HG03060 (cell line): ENCODE data around the gene TSPAN10.
"Not testable (repeated sequence)": the region's sequence is repeated elsewhere in the genome, so short reads cannot be mapped to it uniquely, and the experiment has no call there.

ENCODE experiments used
- ATAC-seq: cut with Tn5 transposase; IDR thresholded peaks from one replicate; pipeline ENCODE4 v1.9.1; 2021; ENCODE audit warnings: low read depth, moderate number of reproducible peaks; ENCODE audit not compliant: unreplicated experiment

Gene TSPAN10

GRCh38 chr17:81659038-81659437 is 22.0 kb downstream of the TSPAN10 start:
- no peak for ATAC-seq

- no peak for ATAC-seq
Observed at GRCh38 chr17:81660441-81660840, 23.4 kb downstream of the TSPAN10 start.

DNA sequence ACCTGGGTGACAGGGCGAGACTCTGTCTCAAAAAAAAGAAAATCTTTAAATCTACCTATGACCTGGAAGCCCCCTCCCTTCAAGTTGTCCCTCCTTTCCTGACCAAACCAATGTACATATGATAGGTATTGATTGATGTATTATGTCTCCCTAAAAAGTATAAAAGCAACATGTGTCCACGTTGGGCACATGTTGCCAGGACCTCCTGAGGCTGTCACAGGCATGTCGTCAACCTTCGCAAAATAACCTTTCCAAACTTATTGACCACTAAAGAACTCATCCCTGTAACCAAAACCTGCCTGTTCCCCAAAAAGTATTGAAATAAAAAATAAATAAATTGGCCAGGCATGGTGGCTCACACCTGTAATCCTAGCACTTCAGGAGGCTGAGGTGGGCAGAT is 25.0 kb downstream of the TSPAN10 start:
- no peak for ATAC-seq

DNA sequence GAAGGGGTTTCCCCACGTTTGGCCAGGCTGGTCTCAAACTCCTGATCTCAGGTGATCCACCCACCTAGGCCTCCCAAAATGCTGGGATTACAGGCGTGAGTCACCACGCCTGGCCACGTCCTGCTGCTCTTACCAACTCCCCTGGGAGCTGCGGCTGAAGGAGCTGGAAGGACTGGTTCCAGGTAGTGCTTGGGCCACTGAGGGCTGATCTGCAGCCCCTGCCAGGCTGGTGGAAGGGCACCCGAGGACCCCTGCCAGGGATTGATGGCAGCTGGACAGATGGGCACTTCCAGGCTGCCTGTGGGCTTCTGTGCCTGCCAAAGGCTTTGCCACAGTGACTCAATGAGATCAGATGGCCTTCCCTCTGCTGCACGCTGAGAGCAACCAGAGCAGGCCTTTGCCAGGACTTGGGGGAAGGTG is 27.1 kb downstream of the TSPAN10 start:
- ATAC-seq: no peak

GRCh38 chr17:81665205-81666091 is 28.5 kb downstream of the TSPAN10 start:
- no peak for ATAC-seq

DNA sequence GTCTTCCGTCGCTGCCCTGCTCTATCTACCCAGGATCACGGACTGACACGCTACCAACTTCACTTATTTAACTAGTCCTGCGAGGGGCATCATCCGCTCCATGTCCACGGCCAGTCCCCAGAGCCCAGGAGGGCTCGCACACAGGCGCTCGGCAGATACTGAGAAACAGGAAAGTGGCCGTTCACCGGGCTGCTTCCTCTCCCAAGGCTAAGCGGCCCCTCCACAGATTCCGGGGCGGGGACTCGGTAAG is 29.0 kb downstream of the TSPAN10 start:
- no peak for ATAC-seq

- ATAC-seq: peak; percentile 89
Observed at GRCh38 chr17:81666342-81667191, 29.6 kb downstream of the TSPAN10 start, which contains the start of the genes CCDC137 and OXLD1. CCDC137 (plus strand) TSS chr17:81666737; CDS start chr17:81666767, 30 bp downstream. OXLD1 (minus strand) TSS chr17:81666605; CDS start chr17:81666577, 28 bp downstream.

GRCh38 chr17:81667754-81668153 is 30.8 kb downstream of the TSPAN10 start:
- ATAC-seq: no peak

GRCh38 chr17:81672504-81672903 is 35.5 kb downstream of the TSPAN10 start:
- no peak for ATAC-seq

DNA sequence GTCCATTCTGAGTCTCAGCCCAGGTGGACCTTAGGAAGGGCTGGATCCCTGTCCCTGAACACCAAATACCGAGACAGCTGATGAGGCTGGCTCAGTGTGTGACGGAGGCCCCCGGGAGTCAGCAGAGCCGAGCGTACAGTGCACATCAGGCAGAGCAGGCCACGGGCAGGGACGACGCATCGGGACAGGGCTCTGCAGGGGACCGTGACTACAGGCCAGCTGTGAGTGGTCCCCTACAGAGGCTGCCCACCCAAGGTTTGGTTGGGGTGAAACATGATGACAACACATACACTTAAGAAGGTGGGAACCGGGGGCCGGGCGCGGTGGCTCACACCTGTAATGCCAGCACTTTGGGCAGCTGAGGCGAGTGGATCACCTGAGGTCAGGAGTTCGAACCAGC is 36.0 kb downstream of the TSPAN10 start:
- ATAC-seq: no peak

- no peak for ATAC-seq
Observed at GRCh38 chr17:81673561-81674258, 36.7 kb downstream of the TSPAN10 start.

- not testable (repeated sequence) for ATAC-seq
Observed at GRCh38 chr17:81675515-81676221, 38.7 kb downstream of the TSPAN10 start.

- no peak for ATAC-seq
Observed at GRCh38 chr17:81676906-81677305, 39.9 kb downstream of the TSPAN10 start.

DNA sequence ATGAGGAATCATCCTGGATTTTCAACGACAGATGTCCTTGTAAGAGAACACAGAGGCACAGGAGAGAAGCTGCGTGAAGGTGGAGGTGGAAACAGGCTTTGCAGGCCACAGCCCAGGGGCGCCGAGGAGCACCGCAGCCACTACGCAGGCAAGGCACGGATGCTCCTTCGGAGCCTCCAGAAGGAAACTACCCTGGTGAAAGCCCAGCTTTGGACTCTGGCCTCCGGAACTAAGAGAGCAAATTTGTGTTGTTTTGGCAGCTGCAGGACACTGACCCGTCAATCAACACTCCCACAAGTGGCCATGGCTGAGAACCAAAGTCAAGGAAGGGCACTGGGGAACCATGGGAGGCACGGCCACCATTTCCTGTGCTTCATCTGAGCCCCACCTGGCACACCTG is 43.2 kb downstream of the TSPAN10 start:
- no peak for ATAC-seq

- no peak for ATAC-seq
Observed at GRCh38 chr17:81681672-81682071, 44.7 kb downstream of the TSPAN10 start.

DNA sequence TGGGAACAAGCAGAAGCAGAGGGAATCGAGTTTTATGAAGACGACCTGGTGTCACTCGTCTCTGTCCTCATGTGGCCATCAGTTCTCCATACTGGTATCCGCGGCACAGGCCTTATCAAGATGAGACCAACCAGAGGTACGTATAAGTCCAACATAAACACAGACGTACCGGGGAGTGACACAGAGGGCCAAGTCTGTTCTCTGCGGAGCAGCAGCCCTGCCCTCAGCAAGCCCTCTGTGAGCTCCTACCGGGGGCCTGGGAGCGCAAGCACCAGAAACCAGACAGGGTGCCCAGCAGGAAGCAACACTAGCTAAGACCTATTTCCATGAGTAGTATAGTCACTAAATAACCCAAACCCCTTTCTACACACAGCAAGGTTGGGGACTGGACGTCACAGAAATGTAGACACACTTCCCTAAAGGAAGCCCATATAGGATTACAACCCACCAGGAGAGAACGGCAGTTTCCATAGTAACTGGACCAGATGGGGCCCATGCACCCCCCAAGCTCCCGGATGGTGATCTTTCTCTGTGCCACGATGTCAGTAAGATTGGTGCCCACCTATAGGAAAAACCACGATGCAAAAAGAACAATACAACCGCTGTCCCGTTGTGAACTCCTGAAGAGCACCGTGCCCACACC is 45.7 kb downstream of the TSPAN10 start:
- no peak for ATAC-seq

- no peak for ATAC-seq
Observed at GRCh38 chr17:81683208-81683583, 46.2 kb downstream of the TSPAN10 start.

- ATAC-seq: peak; percentile 96
Observed at GRCh38 chr17:81683584-81684441, 46.8 kb downstream of the TSPAN10 start, which contains the start of the genes ARL16 and HGS. ARL16 (minus strand) TSS chr17:81683797; CDS start chr17:81683753, 44 bp downstream. HGS (plus strand) TSS chr17:81684011; CDS start chr17:81684067, 56 bp downstream.

DNA sequence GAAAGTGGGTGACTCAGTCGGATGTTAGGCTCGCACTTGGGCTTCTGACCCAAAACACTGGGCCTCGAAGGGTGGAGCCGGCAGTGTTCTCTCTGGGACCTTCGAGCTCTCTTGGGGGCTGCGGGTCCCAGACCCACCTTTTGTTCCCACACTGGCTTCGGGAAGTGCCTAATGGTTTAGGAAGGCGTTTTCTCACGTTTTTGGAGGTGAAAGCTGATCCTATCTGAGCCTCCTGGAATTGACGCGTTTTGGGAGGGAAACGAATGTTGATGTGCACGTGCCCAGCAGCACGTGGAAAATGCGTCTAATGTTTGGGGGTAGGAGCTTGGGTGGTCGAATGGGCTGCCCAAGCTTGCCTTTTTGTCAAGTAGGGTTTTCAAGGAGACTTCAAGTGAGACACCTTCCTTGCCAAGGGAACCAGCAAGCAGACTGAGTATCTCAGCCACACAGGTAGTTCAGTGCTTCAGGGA is 47.5 kb downstream of the TSPAN10 start:
- ATAC-seq: no peak
